Thoracic aorta endothelial cell (primary cell): ENCODE data around the gene DENND4A. TPM values are rescaled to one million over a fixed set of nuclear protein-coding genes. Genes with fewer than 3 reads are reported as not detected.

ENCODE experiments used
- small RNA-seq: library from RNA; depleted of rRNA; stranded (forward); fragments of <200 nt; gene quantifications from one replicate; pipeline ENCODE3, GENCODE V24; 2012
- total RNA-seq: library from RNA; depleted of rRNA; stranded (reverse); fragments of >200 nt; gene quantifications from 2 replicates; pipeline ENCODE4 v1.2.3, GENCODE V29; 2012

DENND4A gene
- 61.5 and 61.6 TPM in 2 replicates for total RNA-seq

DNA sequence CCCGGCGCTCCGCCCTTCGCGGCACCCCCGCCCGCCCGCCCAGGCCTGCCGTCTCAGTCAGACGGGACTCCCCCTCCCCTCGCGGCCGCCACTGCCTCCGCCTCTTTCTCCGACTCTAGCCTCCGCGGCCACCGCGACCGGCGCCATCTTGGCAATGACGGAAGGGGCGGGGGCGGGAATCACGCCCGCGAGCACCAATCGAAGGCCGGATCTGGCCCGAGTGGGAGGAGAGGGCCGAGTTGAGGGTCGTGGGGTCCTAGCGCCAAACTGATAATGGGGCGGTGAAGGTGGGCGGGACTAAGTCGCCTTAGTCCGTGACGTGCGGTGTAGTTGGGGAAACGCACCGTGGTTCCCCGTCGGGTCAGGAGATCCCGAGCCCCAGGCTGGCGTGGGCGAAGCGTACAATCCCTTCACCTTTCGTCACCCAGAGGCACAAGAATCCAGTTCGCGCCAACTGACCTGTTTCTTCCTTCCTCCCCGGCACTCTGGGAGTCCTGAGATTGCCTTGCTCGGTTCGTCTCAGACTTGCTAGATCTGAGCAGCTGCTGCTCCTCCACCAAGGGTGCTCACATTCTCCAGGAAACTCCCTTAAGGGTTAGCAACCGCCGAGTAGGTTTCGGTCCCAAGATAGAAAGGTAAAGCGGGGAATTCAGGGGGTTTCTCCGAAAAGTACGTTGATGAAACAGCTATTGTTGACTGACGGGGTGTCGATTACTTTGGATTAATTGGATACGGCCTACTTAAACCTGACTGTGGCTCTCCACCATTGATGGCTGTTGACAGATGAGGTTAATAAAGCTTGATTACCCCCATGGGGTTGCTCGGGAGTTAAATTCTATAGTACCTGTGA, at the start of gene DENND4A:
TSS of gene DENND4A (minus strand) at position 156 of the 850 bp plus-strand sequence. CDS start 35,843 bp downstream, outside the sequence.

GRCh38 chr15:65621638-65622037, 170.5 kb downstream of the DENND4A start, which contains the start of gene SLC24A1:
Gene SLC24A1, plus strand, starts transcription at chr15:65621938. Its CDS starts 2,143 bp downstream, at chr15:65624081.

DNA sequence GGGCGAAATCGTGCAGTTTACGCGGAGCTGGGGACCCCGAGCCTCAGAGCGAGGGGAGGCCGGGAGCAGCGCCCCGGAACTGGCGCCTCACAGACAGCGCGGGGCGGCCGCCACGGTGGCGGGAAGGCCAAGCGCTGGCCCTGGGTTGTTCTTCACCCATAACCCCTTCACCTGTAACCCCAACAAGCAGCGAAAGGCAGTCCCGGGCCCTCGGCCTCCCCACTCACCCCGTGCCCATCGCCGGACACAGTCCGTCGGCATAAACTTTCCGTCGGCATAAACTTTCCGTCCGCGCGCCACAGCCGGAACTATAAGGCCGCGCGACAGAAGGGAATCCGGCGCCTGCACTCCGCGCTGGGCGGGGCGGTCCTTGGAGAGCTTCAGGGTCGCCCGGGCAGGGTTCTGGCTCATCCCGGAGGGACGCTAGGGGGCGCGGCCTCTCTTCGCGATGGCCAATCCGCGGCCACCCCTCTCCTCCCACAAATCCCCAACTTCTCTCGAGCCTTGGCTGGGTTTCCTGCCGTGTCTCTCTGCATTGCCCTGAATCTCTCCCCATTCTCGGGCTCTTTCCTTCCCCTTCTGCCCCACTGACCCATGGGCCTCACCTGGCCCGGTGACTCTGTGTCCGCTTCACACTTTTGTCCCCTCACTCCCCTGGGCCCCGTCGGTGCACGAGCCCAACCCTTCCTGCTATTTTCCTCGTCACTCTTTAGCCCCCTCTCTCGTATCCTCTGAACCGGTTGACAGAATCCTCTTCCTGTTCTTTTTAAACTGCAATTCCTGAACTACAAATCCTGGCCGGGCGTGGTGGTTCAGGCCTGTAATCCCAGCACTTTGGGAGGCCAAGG, 181.0 kb downstream of the DENND4A start, which contains the start of gene INTS14:
TSS of gene INTS14 (minus strand) at position 261 of the 848 bp plus-strand sequence. CDS start 3,751 bp downstream, outside the sequence.

Small RNA genes within 50 kb of the gene (small RNA-seq; reads per million reads assigned to genes)
- gene MIR4511, result not detected
- gene SNORD13E, result not detected

Other genes with a start within 250 kb of the DENND4A start
- 47.6 and 58.2 TPM in 2 replicates for gene INTS14, start 181.2 kb downstream of the DENND4A start, total RNA-seq
- 10.8 and 12.1 TPM in 2 replicates for gene SLC24A1, start 170.4 kb downstream of the DENND4A start, total RNA-seq
- 317 and 433 TPM in 2 replicates for gene RAB11A, start 77.2 kb upstream of the DENND4A start, total RNA-seq